ENCODE measurements around the gene DDX24.

- TF ChIP-seq CTCF (IDR thresholded peaks at IDR 0.05) (no peak), POLR2AphosphoS5 (IDR thresholded peaks at IDR 0.05) (no peak)
Measured at GRCh38 chr14:94030571-94030970, 50.4 kb downstream of the DDX24 start.

Measured in sigmoid colon (tissue), 4 donors.